HFF-Myc (cell line): ENCODE data around the gene DKKL1.
"Not testable (repeated sequence)": the region's sequence is repeated elsewhere in the genome, so short reads cannot be mapped to it uniquely, and the experiment has no call there.

Source experiments
- DNase-seq: peaks from one replicate; pipeline ENCODE4 v3.0.0-alpha.2; 2011; ENCODE audit warnings: low read depth; ENCODE audit errors: extremely low read depth
- H3K4me3 ChIP-seq: replicated peaks from 2 replicates; pipeline ENCODE4 v1.5.1; 2011; ENCODE audit warnings: low read depth, mild to moderate bottlenecking, control low read depth, low read length
- TF ChIP-seq, protein P1 (sequence below): IDR thresholded peaks from 2 replicates; pipeline ENCODE4 v1.5.1; 2012; ENCODE audit warnings: mild to moderate bottlenecking, low read depth, low read length, control low read depth; ENCODE audit errors: missing control alignments

The DKKL1 gene

GRCh38 chr19:49363268-49364082, at the start of gene DKKL1:
Gene DKKL1, plus strand, starts transcription at chr19:49363877. Its CDS starts 122 bp downstream, at chr19:49363999.
- TF ChIP-seq, protein P1, sequence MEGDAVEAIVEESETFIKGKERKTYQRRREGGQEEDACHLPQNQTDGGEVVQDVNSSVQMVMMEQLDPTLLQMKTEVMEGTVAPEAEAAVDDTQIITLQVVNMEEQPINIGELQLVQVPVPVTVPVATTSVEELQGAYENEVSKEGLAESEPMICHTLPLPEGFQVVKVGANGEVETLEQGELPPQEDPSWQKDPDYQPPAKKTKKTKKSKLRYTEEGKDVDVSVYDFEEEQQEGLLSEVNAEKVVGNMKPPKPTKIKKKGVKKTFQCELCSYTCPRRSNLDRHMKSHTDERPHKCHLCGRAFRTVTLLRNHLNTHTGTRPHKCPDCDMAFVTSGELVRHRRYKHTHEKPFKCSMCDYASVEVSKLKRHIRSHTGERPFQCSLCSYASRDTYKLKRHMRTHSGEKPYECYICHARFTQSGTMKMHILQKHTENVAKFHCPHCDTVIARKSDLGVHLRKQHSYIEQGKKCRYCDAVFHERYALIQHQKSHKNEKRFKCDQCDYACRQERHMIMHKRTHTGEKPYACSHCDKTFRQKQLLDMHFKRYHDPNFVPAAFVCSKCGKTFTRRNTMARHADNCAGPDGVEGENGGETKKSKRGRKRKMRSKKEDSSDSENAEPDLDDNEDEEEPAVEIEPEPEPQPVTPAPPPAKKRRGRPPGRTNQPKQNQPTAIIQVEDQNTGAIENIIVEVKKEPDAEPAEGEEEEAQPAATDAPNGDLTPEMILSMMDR, result peak; percentile 18
- DNase-seq, result peak; percentile 99
- H3K4me3 ChIP-seq, result peak within 1 kb of the TSS; percentile 89

GRCh38 chr19:49315111-49315510, 48.6 kb upstream of the DKKL1 start:
- TF ChIP-seq, protein P1, result no peak
- H3K4me3 ChIP-seq, result no peak overlapping the region
- DNase-seq, result no peak

DNA sequence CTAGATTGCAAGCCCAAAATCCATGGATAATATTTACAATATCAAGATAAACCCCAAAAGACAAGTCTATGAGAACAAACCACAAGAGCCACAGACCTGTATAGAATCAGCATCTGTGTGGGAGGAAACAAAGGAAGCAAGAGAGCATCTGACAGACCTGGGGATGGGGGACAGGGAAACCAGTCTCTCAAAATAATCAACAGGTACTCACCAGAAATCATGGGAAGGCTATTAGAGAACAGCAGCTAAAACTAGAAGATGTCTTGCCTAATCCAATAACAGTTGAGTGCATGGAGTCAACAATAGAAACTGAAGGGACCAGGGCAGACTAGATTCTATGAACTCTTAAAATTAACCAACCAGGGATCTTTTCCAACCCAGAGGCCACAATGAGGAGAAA, 47.4 kb upstream of the DKKL1 start:
- TF ChIP-seq, protein P1, result no peak
- no peak overlapping the region for H3K4me3 ChIP-seq
- no peak for DNase-seq

GRCh38 chr19:49318296-49318695, 45.4 kb upstream of the DKKL1 start:
- TF ChIP-seq, protein P1, result no peak
- no peak for DNase-seq
- H3K4me3 ChIP-seq, result no peak overlapping the region

- TF ChIP-seq, protein P1, result no peak
- no peak within 1 kb of the TSS for H3K4me3 ChIP-seq
- no peak for DNase-seq
Measured at GRCh38 chr19:49324801-49325576, 38.7 kb upstream of the DKKL1 start, which contains the start of gene SLC6A16. Gene SLC6A16, minus strand, starts transcription at chr19:49325191. Its CDS starts 13,844 bp downstream, at chr19:49311347.

DNA sequence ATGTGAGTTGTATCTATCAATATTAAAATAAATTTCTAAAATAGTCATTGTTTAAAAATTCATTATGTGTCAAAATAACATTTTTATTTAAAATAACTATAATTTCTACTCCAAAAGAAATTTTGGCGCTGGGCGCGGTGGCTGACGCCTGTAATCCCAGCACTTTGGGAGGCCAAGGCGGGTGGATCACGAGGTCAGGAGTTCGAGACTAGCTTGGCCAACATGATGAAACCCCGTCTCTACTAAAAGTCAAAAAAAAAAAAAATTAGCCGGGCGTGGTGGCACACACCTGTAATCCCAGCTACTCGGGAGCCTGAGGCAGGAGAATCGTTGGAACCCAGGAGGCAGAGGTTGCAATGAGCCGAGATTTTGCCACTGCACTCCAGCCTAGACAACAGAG, 37.9 kb upstream of the DKKL1 start:
- DNase-seq, H3K4me3 ChIP-seq: not testable (repeated sequence)

DNA sequence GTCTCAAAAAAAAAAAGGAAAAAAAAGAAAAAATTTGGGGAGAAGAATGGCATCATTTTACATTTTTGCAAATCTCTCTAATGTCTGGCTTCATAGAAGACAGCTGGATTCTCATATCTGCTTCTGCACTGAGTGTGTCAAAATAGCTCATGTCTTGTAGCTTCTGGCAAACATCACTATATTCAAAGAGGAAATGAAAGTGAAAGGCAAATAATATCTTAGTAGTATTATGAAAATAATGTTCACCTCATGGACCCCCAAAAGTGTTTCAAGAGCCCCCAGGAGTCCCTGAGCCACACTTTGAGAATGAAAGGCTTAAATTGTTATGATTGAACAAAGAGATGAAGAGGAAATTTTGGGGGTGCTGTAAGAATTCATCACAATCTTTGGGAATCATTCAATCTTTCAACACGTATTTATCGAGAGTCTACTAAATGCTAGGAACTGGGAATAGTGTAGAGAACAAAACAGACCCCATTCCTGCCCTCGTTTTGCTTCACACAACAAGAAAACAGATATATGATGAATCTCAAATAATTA, 37.4 kb upstream of the DKKL1 start:
- no peak for DNase-seq
- TF ChIP-seq, protein P1, result no peak

More for the DNA sequence above, 37.4 kb upstream of the DKKL1 start:
- no peak overlapping the region for H3K4me3 ChIP-seq
